Effector memory CD4-positive, alpha-beta T cell (primary cell): Measurements from ENCODE around the gene NFIC.
"Not testable (repeated sequence)": the region's sequence is repeated elsewhere in the genome, so short reads cannot be mapped to it uniquely, and the experiment has no call there.

Source experiments
- DNase-seq, 3 donors: peaks; one replicate each; pipeline ENCODE4 v3.0.0-alpha.2; 2020
- H3K27ac ChIP-seq: 2 replicates; pipeline ENCODE4 v1.7.0; 2013; ENCODE audit warnings: mild to moderate bottlenecking, low read length, moderate library complexity; ENCODE audit not compliant: insufficient read depth, poor library complexity, severe bottlenecking
- H3K27me3 ChIP-seq: replicated peaks from 2 replicates; pipeline ENCODE4 v1.7.0; 2013; ENCODE audit warnings: mild to moderate bottlenecking, low read length; ENCODE audit not compliant: insufficient read depth, control insufficient read depth, poor library complexity, severe bottlenecking
- H3K36me3 ChIP-seq: 2 replicates; pipeline ENCODE4 v1.7.0; 2013; ENCODE audit warnings: mild to moderate bottlenecking, low read length, moderate library complexity; ENCODE audit not compliant: control insufficient read depth, insufficient read depth
- H3K4me1 ChIP-seq: 2 replicates; pipeline ENCODE4 v1.7.0; 2013; ENCODE audit warnings: low read length, mild to moderate bottlenecking; ENCODE audit not compliant: control insufficient read depth, insufficient read depth, poor library complexity, severe bottlenecking
- H3K4me3 ChIP-seq: 2 replicates; pipeline ENCODE4 v1.7.0; 2013; ENCODE audit warnings: low read length, low read depth, mild to moderate bottlenecking; ENCODE audit not compliant: insufficient read depth, poor library complexity, severe bottlenecking
- H3K9me3 ChIP-seq: 2 replicates; pipeline ENCODE4 v1.7.0; 2013; ENCODE audit warnings: mild to moderate bottlenecking, low read length, moderate library complexity; ENCODE audit not compliant: control insufficient read depth

Gene NFIC

DNA sequence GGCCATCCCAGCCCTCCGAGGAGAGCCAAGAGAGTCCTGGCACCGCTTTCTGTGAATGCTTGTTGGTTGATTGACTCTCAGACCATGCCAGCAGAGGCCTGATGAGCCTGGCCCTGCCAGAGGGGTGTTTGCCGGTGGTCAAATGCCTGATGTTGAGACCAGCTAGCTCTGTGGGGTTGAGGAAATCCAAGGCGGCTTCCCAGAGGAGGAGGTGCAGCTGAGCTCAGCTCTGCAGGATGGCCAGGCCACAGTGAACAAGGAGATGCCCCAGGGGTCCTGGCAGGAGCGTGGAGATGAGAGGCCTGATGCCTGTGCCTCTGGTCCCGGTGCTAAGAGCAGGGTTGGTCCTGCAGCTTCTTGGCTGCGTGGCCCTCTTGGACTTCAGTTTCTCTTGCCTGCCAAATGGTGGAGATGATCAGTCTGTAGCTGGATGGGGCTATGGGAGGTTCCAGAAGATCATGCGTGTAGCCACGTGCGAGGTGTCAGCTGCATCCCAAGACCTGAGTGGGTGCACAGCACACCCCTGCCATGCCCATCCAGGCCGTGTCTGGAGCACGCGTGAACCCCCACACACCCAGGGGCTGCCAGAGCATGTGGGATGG is 16.8 kb downstream of the NFIC start:
- H3K27ac ChIP-seq: no peak overlapping the region
- no peaks in the 10 kb centered on the region for H3K27me3 ChIP-seq
- DNase-seq: no peak
- no peaks in the 10 kb centered on the region for H3K9me3 ChIP-seq
- no peaks in the 10 kb centered on the region for H3K4me1 ChIP-seq
- H3K4me3 ChIP-seq: no peak overlapping the region
- H3K36me3 ChIP-seq: peaks cover 7% of the 10 kb centered on the region

- DNase-seq: no peak
- Histone ChIP-seq H3K4me3 (no peak overlapping the region), H3K27me3 (no peaks in the 10 kb centered on the region), H3K9me3 (no peaks in the 10 kb centered on the region), H3K4me1 (no peaks in the 10 kb centered on the region), H3K27ac (no peak overlapping the region), H3K36me3 (peaks cover 5% of the 10 kb centered on the region)
Observed at GRCh38 chr19:3386447-3387234, 20.3 kb downstream of the NFIC start.

GRCh38 chr19:3387645-3388589 is 21.5 kb downstream of the NFIC start:
- H3K4me1 ChIP-seq: no peaks in the 10 kb centered on the region
- H3K27ac ChIP-seq: no peak overlapping the region
- no peaks in the 10 kb centered on the region for H3K9me3 ChIP-seq
- DNase-seq: no peak
- H3K4me3 ChIP-seq: no peak overlapping the region
- H3K36me3 ChIP-seq: no peaks in the 10 kb centered on the region
- H3K27me3 ChIP-seq: no peaks in the 10 kb centered on the region

DNA sequence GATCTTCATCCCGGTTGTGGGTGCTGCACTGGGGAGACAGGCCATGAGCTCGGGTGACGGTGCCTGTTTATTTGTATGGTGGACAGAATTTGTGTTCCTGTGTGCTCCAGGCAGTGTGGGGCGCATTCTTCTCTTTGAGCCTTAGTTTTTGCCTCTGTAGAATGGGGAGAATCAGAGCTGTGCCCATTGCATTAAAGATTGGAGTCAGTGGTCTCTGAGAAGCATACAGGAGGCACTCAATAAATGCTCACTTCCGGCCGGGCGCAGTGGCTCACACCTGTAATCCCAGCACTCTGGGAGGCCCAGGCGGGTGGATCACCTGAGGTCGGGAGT is 23.0 kb downstream of the NFIC start:
- Histone ChIP-seq H3K4me3 (no peak overlapping the region), H3K27ac (no peak overlapping the region)

GRCh38 chr19:3389876-3390371 is 23.5 kb downstream of the NFIC start:
- Histone ChIP-seq H3K9me3 (no peaks in the 10 kb centered on the region), H3K36me3 (no peaks in the 10 kb centered on the region), H3K27me3 (no peaks in the 10 kb centered on the region), H3K4me3 (no peak overlapping the region), H3K4me1 (no peaks in the 10 kb centered on the region), H3K27ac (no peak overlapping the region)
- DNase-seq: no peak

More for the DNA sequence above, 23.0 kb downstream of the NFIC start:
- H3K27me3 ChIP-seq: no peaks in the 10 kb centered on the region
- H3K4me1 ChIP-seq: no peaks in the 10 kb centered on the region
- no peaks in the 10 kb centered on the region for H3K9me3 ChIP-seq
- no peaks in the 10 kb centered on the region for H3K36me3 ChIP-seq
- no peak for DNase-seq

GRCh38 chr19:3391911-3392310 is 25.5 kb downstream of the NFIC start:
- not testable (repeated sequence) for H3K4me1 ChIP-seq, H3K4me3 ChIP-seq, H3K27me3 ChIP-seq, H3K36me3 ChIP-seq, H3K27ac ChIP-seq, H3K9me3 ChIP-seq, DNase-seq

- no peaks in the 10 kb centered on the region for H3K36me3 ChIP-seq
- no peaks in the 10 kb centered on the region for H3K27me3 ChIP-seq
Observed at GRCh38 chr19:3392480-3392879, 26.1 kb downstream of the NFIC start.

DNA sequence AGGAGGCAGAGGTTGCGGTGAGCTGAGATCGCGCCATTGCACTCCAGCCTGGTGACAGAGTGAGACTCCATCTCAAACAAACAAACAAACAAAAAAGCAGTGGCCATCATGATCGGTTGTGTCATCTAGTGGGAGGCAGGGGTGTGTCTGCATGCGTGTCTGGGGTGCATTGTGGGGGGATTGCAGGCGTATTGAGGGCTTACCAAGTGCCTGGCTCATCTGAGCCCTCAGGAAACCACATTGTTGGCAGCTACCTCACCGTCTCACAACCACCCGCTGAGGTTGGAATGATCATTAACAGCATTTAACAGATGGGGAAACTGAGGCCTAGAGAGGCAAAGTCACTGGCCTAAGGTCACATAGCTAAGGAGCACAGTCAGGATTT is 30.5 kb downstream of the NFIC start:
- H3K27ac ChIP-seq: no peak overlapping the region
- no peak for DNase-seq
- no peak overlapping the region for H3K4me3 ChIP-seq
- no peaks in the 10 kb centered on the region for H3K27me3 ChIP-seq
- no peaks in the 10 kb centered on the region for H3K36me3 ChIP-seq
- H3K9me3 ChIP-seq: no peaks in the 10 kb centered on the region
- no peaks in the 10 kb centered on the region for H3K4me1 ChIP-seq

More at GRCh38 chr19:3392480-3392879, 26.1 kb downstream of the NFIC start:
- Histone ChIP-seq H3K9me3 (no peaks in the 10 kb centered on the region), H3K27ac (no peak overlapping the region), H3K4me3 (no peak overlapping the region), H3K4me1 (no peaks in the 10 kb centered on the region)
- no peak for DNase-seq

DNA sequence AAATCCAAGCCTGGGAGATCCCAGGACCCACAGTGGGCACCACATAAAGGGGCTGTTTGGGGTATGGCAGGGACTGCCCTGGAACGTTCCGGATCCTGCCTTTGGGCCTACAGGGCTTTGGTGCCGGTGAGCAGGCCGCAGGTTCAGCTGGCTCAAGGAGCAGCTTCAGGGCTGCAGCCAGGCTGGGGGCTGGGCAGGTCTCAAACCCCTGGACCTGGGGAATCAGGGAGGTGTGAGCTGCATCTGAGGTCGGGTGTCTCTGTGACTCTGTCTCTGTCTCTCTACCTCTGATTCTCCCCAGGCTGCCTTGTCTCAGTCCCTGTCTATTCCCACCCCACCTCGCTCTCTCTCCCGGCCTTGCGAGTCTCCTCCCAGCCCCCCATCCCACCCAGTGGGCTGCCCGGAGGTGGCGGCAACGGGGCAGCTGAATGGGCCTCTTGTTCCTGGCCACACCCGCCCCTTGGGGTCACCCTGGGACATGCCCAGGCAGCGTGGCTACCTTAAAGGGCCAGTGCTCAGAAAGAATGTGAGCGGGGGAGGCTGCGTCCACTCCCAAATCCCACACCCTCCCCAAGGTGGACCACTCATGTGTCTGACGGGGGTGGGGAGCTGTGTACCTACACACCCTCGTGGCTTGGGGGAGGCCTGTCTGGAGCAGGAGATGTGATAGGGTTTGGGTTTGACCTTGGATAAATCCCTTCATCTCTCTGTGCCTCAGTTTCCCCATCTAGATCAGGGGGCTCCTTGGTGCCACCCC is 31.1 kb downstream of the NFIC start:
- H3K4me1 ChIP-seq: no peaks in the 10 kb centered on the region
- no peak for DNase-seq
- no peaks in the 10 kb centered on the region for H3K27me3 ChIP-seq
- no peaks in the 10 kb centered on the region for H3K9me3 ChIP-seq
- H3K4me3 ChIP-seq: no peak overlapping the region
- no peaks in the 10 kb centered on the region for H3K36me3 ChIP-seq
- no peak overlapping the region for H3K27ac ChIP-seq
